ENCODE results near the gene ARMS2. TPM values are rescaled to one million over a fixed set of nuclear protein-coding genes. Genes with fewer than 3 reads are reported as not detected.

Gene ARMS2
- total and polyA plus RNA-seq, 7 donors, result 1.1 TPM; not detected in 6

DNA sequence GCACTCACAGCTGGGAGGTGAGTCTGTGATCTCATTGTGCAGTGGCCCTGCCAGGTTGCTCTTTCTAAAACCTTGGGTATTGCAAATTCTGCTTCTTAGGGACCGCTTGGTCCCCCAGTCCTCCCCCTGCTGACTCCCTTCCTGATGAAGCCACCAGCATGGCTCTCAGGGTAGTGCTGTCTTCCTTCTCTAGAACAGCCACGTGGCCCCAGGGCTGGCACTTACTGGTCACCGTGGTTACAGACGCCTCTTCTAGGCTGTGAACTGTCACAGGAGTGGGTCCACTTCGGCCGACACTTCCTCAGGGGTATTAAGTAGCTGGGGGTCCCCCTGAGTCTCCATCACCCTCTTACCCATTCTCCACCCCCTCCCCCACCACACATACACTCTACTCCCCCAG, 4.2 kb downstream of the ARMS2 start:
- intact Hi-C loops (cut with DNase I), result no loop called here
- TF ChIP-seq POLR2AphosphoS5 (IDR thresholded peaks at IDR 0.05), result no peak
- Histone ChIP-seq H3K27ac (no peak overlapping the region), H3K9me3 (no peaks in the 10 kb centered on the region), H3K4me1 (peaks cover 3 to 22% (median 15%) of the 10 kb centered on the region in 4 donors), H3K36me3 (no peaks in the 10 kb centered on the region), H3K4me3 (no peak overlapping the region), H3K27me3 (no peaks in the 10 kb centered on the region)
- DNase-seq, result no peak
- WGBS, 2 donors, result 65 to 70% methylated on average over 6 of the region's 6 CpGs

- intact Hi-C loops (cut with DNase I), result loop anchor here (5.0 kb wide), 1 partner anchor 108 kb away; no protein-coding TSS in a partner anchor
These were observed 5.3 kb downstream of the ARMS2 start for GRCh38 chr10:122459561-122460273.

DNA sequence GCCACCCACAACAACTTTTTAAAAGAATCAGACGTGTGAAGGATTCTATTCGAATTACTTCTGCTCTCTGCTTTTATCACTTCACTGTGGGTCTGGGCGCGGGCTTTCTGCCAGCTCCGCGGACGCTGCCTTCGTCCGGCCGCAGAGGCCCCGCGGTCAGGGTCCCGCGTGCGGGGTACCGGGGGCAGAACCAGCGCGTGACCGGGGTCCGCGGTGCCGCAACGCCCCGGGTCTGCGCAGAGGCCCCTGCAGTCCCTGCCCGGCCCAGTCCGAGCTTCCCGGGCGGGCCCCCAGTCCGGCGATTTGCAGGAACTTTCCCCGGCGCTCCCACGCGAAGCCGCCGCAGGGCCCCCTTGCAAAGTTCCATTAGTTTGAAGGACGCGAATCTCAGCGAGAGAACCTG, 6.4 kb downstream of the ARMS2 start:
- Histone ChIP-seq H3K27me3 (no peaks in the 10 kb centered on the region), H3K27ac (peak overlapping the region; percentile 84 to 93 (median 88)), H3K4me1 (peaks cover 3 to 33% (median 24%) of the 10 kb centered on the region in 4 donors), H3K36me3 (no peaks in the 10 kb centered on the region), H3K9me3 (no peaks in the 10 kb centered on the region), H3K4me3 (peak overlapping the region; percentile 65 to 83 (median 71))
- WGBS, 2 donors, result 1 to 2% methylated on average over 40 of the region's 40 CpGs
- TF ChIP-seq CTCF (IDR thresholded peaks at IDR 0.05) (no peak), POLR2A (IDR thresholded peaks at IDR 0.05) (no peak), EP300 (IDR thresholded peaks at IDR 0.05) (no peak), POLR2AphosphoS5 (IDR thresholded peaks at IDR 0.05) (no peak)
- intact Hi-C loops (cut with DNase I), result loop anchor here (5.0 kb wide), 1 partner anchor 106 kb away; no protein-coding TSS in a partner anchor
- DNase-seq, result no peak

More at GRCh38 chr10:122459561-122460273, 5.3 kb downstream of the ARMS2 start:
- H3K27ac ChIP-seq, result no peak overlapping the region
- no peak overlapping the region for H3K4me3 ChIP-seq
- peaks cover 3 to 32% (median 23%) of the 10 kb centered on the region in 4 donors for H3K4me1 ChIP-seq
- TF ChIP-seq EP300 (IDR thresholded peaks at IDR 0.05), result no peak
- no peak for TF ChIP-seq CTCF (IDR thresholded peaks at IDR 0.05)
- no peak for TF ChIP-seq POLR2AphosphoS5 (IDR thresholded peaks at IDR 0.05)
- TF ChIP-seq POLR2A (IDR thresholded peaks at IDR 0.05), result no peak
- no peaks in the 10 kb centered on the region for H3K27me3 ChIP-seq
- no peak for DNase-seq
- H3K9me3 ChIP-seq, result no peaks in the 10 kb centered on the region
- H3K36me3 ChIP-seq, result no peaks in the 10 kb centered on the region
- 63 to 71% methylated on average over 14 of the region's 14 CpGs for WGBS, 2 donors

DNA sequence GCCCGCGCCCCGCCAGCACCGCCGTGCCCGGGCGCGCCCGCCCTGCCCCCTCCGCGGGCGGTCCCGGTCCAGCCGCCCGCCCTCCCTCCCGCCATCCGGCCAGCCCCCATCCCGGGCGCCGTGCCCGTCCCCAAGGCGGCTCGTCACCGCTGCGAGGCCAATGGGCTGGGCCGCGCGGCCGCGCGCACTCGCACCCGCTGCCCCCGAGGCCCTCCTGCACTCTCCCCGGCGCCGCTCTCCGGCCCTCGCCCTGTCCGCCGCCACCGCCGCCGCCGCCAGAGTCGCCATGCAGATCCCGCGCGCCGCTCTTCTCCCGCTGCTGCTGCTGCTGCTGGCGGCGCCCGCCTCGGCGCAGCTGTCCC, 6.9 kb downstream of the ARMS2 start, which contains the start of gene HTRA1:
Gene HTRA1 (plus strand): TSS at position 187 of the 362 bp plus-strand sequence. CDS start 100 bp downstream, at position 287.
- intact Hi-C loops (cut with DNase I), result loop anchor here (5.0 kb wide), 1 partner anchor 106 kb away; no protein-coding TSS in a partner anchor
- peak; percentile 48 to 78 (median 66) for TF ChIP-seq POLR2AphosphoS5 (IDR thresholded peaks at IDR 0.05)
- TF ChIP-seq EP300 (IDR thresholded peaks at IDR 0.05), result no peak
- TF ChIP-seq POLR2A (IDR thresholded peaks at IDR 0.05), result no peak
- no peak for TF ChIP-seq CTCF (IDR thresholded peaks at IDR 0.05)
- Histone ChIP-seq H3K4me1 (peaks cover 3 to 33% (median 24%) of the 10 kb centered on the region in 4 donors), H3K9me3 (no peaks in the 10 kb centered on the region), H3K4me3 (peak within 1 kb of the TSS; percentile 65 to 83 (median 71)), H3K27me3 (no peaks in the 10 kb centered on the region), H3K27ac (peak within 1 kb of the TSS; percentile 84 to 93 (median 88)), H3K36me3 (no peaks in the 10 kb centered on the region)
- WGBS, 2 donors, result 1 to 2% methylated on average over 56 of the region's 56 CpGs
- DNase-seq, result peak; percentile 92

GRCh38 chr10:122461729-122462532, 7.5 kb downstream of the ARMS2 start:
- Histone ChIP-seq H3K27ac (peak overlapping the region; percentile 84 to 93 (median 88)), H3K36me3 (no peaks in the 10 kb centered on the region), H3K27me3 (no peaks in the 10 kb centered on the region), H3K4me3 (peak overlapping the region; percentile 54 to 83 (median 71)), H3K4me1 (peaks cover 3 to 33% (median 24%) of the 10 kb centered on the region in 4 donors), H3K9me3 (no peaks in the 10 kb centered on the region)
- WGBS, 2 donors, result 1 to 2% methylated on average over 95 of the region's 95 CpGs
- DNase-seq, result no peak
- intact Hi-C loops (cut with DNase I), result loop anchor here (2.0 to 5.0 kb wide), 2 partner anchors 41 to 105 kb away; no protein-coding TSS in a partner anchor
- TF ChIP-seq EP300 (IDR thresholded peaks at IDR 0.05) (no peak), POLR2AphosphoS5 (IDR thresholded peaks at IDR 0.05) (no peak), POLR2A (IDR thresholded peaks at IDR 0.05) (no peak), CTCF (IDR thresholded peaks at IDR 0.05) (no peak)
